ENCODE measurements around the gene GPR18.
"Not testable (repeated sequence)": the region's sequence is repeated elsewhere in the genome, so short reads cannot be mapped to it uniquely, and the experiment has no call there.

Gene GPR18

DNA sequence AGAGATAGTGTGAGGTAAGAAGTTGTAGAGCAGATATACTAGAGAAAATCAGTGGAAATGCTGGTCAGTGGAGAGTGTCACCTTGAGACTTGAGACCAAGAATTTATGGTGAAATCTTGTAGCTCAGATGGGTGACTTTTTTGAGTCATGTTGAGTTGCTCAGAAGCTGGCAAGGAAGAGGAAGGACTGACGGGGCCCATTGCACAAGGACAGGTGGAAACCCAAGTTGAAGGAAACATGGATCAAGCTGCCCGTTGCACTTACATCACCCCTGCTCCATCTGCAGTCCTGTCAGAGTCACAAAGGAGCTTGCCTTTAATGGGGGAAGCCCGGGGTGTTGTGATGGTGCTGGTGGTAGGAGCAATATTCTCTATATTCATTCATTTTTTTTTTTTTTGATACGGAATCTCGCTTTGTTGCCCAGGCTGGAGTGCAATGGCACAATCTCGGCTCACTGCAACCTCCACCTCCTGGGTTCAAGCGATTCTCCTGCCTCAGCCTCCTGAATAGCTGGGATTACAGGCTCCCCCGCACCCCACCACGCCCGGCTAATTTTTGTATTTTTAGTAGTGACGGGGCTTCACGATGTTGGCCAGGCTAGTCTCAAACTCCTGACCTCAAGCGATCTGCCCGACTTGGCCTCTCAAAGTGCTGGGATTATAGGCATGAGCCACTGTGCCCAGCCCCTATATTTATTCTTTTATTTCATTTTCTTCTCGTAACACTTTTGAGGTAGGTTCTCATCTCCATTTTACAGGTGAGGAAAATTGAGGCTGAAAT, 30.1 kb downstream of the GPR18 start:
- no peak for DNase-seq

DNA sequence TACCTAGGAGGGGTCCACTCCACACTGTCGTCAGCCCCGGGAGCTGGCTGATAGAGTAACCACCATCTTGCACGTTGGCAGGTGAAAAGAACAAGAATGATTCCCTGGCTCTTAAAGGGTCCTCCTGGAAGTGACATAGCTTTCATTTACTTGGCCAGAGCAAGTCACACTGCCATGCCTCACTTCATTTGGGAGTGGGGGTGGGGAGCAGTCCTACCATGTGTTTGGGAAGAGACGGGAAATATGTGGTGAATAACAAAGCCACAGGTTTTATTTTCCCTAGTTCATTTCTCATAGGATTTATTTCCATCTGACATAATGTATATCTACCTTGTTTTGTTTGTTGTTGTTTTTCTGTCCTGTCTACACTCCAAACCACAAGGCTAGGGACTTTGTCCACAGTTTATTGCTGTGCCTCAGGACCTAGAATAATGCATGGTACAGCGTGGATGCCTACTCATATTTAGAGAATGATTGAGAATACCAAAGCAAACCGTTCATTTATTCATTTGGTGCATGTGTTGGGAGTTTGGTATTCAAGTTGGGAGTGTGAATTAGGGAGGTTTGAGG, 30.8 kb downstream of the GPR18 start:
- no peak for DNase-seq

GRCh38 chr13:99226513-99226912, 31.7 kb downstream of the GPR18 start:
- no peak for DNase-seq

GRCh38 chr13:99225078-99225477, 33.1 kb downstream of the GPR18 start:
- no peak for DNase-seq

- DNase-seq = no peak
Observed at GRCh38 chr13:99224021-99224420, 34.2 kb downstream of the GPR18 start.

GRCh38 chr13:99223587-99223986, 34.6 kb downstream of the GPR18 start:
- no peak for DNase-seq

DNA sequence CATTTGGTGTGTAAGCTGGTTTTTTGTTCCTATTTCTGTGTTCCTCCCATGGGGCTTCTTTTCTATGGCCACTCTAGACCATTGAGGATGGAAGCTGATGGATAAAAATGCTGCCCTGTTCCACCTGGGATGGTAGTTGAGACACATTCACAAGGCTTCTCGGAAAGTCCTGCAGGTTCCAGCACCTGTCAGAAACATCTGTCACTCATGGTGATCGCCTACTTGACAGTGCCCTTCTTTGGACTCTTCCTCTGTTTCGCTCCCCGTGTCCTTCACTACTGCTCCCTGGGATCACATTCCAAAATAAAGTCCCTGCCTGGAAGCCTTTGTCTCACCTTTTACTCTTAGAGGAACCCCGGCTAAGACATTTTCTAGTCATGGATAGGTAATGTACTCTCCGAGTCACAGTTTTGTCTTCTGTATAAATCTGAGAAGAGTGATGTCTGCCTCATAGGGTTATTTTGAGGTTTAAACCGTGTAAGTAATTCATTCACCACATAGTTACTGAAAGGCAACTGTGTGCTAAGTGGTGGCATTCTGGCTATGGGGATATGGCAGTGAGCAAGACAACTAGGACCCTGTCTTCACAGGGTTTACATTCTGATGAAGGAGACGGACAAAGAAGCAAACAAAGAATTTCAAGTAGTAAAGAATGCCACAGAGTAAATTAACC, 36.5 kb downstream of the GPR18 start:
- DNase-seq = no peak

DNA sequence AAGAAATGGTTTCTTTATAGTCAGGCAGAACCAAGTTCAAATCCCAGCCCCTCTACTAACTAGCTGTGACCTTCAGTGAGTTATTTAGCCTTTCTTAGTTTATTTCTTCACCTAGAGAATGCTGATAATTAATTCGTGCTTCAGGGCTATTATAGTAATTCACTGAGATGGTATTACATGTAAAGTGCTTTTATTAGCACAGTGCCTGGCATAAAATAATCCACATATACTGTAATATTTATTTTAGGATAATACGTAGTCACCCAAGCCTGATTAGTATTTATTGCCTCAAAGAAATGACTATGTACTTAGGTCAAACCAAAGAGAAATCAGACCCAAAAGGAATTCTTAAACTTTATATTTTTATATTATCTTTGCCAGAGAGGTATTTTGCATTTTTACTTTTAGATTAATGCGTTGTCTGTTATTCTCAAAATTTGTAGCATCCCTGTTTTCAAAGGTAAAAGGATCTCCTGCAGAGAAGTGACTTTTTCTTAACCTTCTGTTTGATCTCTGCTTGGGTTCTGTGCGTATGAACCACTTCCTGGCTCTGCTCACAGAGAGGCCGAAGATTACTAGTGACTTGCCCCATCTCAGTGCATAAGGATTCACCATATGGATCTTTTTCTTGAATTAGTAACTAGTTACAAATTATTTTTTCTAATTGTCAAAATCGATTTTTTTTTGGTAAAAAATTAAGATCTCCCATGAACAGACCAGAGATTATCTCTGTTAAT, 37.8 kb downstream of the GPR18 start:
- DNase-seq = no peak

- no peak for DNase-seq
Observed at GRCh38 chr13:99218969-99219368, 39.2 kb downstream of the GPR18 start.

DNA sequence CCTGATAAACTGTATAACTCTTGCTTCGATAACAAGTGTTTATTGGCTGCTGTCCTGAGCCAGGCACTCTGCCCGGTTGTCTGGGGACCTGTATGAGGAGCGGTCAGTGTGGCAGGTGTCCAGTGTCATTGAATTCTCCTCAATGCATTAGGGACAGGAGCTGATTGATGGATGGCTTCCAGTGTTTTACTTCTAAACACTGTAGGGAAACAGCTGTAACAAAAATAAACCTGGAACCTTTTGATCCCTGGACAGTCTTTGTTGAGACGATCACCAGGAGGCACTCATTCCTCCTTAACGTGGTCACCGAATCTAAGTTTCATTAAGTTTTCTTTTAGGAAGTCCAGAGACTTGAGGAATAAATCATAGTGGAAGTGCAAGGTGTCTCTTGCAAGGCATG, 39.6 kb downstream of the GPR18 start:
- peak in 1 of 3 experiments; percentile 38 for DNase-seq

DNA sequence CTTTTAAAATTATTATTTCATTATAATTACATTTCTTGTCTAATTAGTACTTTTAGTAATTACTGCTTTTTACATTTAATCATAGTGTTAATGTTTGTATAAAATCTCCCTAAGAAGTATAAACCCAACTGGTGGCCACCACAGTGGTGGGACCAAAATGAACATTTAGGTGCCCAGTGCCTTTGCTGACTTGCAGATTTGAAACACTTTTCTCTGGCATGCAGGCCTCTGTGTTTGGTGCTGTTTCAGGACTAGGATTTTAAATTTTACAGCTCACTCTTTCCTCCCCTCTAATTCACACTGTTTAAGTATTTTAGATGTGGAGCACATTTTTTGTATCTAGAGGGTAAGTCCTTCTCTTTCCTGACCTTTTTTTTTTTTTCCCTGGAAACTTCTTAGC, 40.1 kb downstream of the GPR18 start:
- DNase-seq = no peak

GRCh38 chr13:99217461-99218110, 40.6 kb downstream of the GPR18 start:
- DNase-seq = no peak

GRCh38 chr13:99215184-99215830, 42.9 kb downstream of the GPR18 start:
- DNase-seq = peak in 1 of 3 experiments; percentile 87

DNA sequence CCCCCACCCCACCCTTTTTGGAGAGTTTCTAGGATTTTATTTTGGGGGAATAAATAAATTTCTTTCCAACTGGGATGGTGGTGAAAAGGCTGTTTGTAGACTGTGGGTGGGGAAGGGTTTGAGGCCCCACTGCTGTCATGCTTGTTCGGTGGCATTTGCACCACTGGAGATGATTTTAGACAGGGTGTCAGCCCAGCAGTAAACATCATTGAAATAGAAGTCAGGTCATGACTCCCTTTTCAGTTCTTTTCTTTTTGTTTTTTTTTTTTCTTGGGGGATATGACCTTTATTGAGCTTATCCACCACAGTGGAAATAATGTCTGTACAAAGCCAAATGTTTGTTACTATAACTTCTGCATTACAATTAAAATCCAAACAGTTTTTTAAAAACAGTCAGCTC, 43.4 kb downstream of the GPR18 start:
- DNase-seq = no peak

GRCh38 chr13:99214232-99214631, 43.9 kb downstream of the GPR18 start:
- DNase-seq = no peak

DNA sequence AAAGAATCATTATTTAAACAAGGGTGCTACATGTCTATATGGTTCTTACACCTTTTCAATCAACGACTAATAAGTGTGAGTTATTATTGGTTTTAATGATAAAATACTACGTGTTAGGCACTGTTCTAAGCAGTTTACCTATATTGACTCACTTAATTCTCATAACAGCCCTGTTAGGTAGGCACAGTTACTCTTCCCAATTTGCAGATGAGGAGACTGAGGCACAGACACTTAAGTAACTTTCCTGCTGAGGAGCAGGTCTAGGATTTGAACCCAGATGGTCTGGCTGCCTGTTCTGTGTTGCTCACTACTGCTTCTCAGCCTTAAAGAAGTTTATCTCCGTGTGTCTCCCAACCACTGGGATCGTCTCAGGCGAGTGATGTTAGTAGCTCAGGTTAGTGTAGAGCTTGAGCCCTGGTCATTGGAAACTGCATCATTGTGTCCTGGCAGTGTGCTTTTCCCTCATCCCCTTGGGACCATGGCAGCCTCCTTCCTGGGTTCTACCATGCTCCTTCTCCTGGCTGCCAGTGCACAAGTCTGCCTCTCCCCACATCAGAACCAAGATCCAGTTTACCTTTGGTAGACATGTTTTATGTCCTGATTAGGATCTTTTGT, 46.7 kb downstream of the GPR18 start:
- no peak for DNase-seq

DNA sequence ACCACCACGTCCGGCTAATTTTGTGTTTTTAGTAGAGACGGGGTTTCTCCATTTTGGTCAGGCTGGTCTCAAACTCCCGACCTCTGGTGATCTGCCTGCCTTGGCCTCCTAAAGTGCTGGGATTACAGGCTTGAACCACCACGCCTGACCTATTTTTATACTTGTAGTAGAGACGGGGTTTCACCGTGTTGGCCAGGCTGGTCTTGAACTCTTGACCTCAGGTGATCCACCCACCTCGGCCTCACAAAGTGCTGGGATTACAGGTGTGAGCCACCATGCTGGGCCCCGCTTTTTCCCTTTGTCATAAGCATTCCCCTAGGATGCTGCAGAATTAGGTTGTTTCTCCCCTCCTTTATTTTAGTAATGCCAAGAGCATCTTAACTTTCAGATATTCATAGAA, 47.6 kb downstream of the GPR18 start:
- DNase-seq = not testable (repeated sequence)

DNA sequence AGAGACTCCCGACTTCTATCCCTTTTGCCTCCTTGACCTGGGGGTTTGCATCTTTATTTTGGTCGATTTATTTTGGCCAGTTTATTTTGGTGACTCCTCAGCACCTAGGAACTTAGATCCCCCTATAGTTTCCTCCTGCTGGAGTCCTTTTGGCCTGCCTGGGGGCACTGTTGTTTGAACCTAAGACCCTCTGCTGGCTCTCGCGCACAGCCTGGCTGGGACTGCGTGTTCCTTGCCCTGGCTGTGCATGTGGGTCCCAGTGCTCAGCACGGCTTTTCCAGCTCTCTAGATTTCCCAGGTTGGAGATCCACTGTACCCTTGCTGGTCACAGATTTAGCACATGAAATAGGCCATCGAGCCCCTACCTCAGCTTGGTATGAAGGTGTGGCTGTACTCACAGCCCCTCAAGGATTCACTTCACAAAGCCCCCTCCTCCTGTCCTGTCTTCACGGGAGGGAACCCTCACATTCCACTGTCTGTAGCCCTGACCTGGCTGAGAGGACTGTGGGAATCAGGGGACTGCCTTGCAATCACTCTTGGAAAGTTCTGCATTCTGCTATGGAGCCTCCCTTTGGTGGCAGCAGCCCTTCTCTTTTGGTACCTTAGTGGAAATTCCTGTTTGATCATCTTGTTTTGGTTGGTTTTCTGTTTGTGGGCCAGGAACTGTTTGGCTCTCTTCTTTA, 49.2 kb downstream of the GPR18 start:
- no peak for DNase-seq

DNA sequence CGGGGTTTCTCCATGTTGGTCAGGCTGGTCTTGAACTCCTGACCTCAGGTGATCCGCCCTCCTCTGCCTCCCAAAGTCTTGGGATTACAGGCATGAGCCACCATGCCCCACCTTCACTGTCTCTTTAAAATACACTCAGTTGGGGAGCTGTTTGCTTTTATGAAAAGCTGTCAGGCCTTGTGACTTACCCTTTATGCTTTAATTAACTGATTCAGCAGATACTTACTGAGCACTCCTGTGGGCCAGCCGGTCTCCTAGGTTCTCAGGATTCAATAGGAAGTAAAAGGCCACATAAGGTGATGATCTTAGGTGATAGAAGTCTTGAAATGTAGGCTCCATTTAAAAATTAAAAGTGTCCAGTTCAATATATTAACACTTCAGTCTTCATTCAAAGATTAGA, 50.0 kb downstream of the GPR18 start:
- DNase-seq = peak in 1 of 3 experiments; percentile 21

DNA sequence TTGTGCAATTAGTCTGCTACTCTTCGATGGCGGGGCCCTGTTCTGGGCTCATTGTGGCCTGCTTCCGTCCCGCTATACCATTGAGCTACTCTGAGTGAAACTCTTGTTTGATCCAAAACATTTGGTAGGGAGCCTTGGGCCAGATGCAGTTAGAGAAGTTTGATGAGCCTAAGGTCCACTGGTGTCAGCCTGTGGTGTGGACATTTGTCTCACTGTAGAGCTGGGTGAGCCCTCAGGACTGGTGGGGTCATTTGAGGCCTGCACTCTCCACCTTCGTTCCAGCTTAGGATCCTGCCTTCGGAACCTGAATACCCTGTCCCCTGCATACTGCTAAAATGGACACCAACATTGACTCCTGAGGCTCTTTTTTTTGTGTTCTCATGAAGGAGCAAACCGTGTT, 50.7 kb downstream of the GPR18 start:
- DNase-seq = no peak

DNA sequence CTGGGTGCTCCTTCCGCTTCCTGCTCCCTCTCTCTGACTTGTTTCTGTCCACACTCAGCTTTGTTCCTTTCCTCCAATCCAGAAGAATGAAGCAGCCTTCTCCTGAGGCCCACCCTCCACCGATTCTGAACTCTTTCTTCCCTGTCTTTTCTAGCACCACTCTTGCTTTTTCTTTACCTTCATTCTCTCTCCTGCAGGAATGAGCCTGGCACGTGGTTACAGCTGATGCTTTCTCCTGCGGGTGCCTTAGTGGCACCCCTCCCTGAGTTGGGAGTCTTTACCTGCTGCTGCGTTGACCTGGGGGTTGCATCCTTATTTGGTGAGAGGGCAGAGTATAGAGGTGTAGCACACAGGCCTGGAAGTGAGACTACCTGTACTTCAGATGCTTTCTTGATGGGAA, 51.3 kb downstream of the GPR18 start:
- no peak for DNase-seq

All from NCI-H1417 (cell line).